Glutamatergic neuron (in vitro differentiated cells): ENCODE data around the gene CCR7. TPM values are rescaled to one million over a fixed set of nuclear protein-coding genes. Genes with fewer than 3 reads are reported as not detected.
"Not testable (repeated sequence)": the region's sequence is repeated elsewhere in the genome, so short reads cannot be mapped to it uniquely, and the experiment has no call there.

Source experiments
- DNase-seq: peaks from one replicate; pipeline ENCODE4 v3.0.0; 2022
- H3K27ac Mint-ChIP-seq: one replicate; pipeline ENCODE4 v1.8.0; 2020; ENCODE audit warnings: mild to moderate bottlenecking, mixed read lengths, inconsistent platforms; ENCODE audit not compliant: unreplicated experiment
- H3K27me3 Mint-ChIP-seq: one replicate; pipeline ENCODE4 v1.8.0; 2020; ENCODE audit warnings: mild to moderate bottlenecking, moderate library complexity, mixed read lengths, inconsistent platforms; ENCODE audit not compliant: unreplicated experiment
- H3K36me3 Mint-ChIP-seq: one replicate; pipeline ENCODE4 v1.8.0; 2020; ENCODE audit warnings: mild to moderate bottlenecking, mixed read lengths, inconsistent platforms; ENCODE audit not compliant: unreplicated experiment
- H3K4me1 Mint-ChIP-seq: one replicate; pipeline ENCODE4 v1.8.0; 2020; ENCODE audit warnings: mild to moderate bottlenecking, low read depth, mixed read lengths, inconsistent platforms; ENCODE audit not compliant: unreplicated experiment
- H3K4me3 Mint-ChIP-seq: one replicate; pipeline ENCODE4 v1.8.0; 2020; ENCODE audit warnings: mild to moderate bottlenecking, mixed read lengths, inconsistent platforms; ENCODE audit not compliant: unreplicated experiment
- H3K9me3 Mint-ChIP-seq: one replicate; pipeline ENCODE4 v1.8.0; 2020; ENCODE audit warnings: mild to moderate bottlenecking, moderate library complexity, mixed read lengths, inconsistent platforms; ENCODE audit not compliant: unreplicated experiment
- CTCF ChIP-seq: fragments of 200-600 bp; sonication (generic); IDR thresholded peaks from one replicate; pipeline ENCODE4 v1.5.0; 2021; ENCODE audit not compliant: partially characterized antibody, unreplicated experiment
- total RNA-seq: library from RNA; stranded (reverse); fragmentation: NEBNext Ultra II Directional; extraction: Animal tissue kit (Norgen Biotek cat#: 25700); gene quantifications from one replicate; pipeline ENCODE4 v1.2.1, GENCODE V29; 2021; ENCODE audit not compliant: unreplicated experiment

The CCR7 gene
- total RNA-seq, 1 donor from 2014 or later = not detected

- no peak for TF ChIP-seq CTCF
- H3K27me3 Mint-ChIP-seq = peaks cover 7% of the 10 kb centered on the region
- peaks cover 2% of the 10 kb centered on the region for H3K4me1 Mint-ChIP-seq
- no peak overlapping the region for H3K4me3 Mint-ChIP-seq
- H3K9me3 Mint-ChIP-seq = no peaks in the 10 kb centered on the region
- H3K27ac Mint-ChIP-seq = no peak overlapping the region
- H3K36me3 Mint-ChIP-seq = no peaks in the 10 kb centered on the region
- no peak for DNase-seq
Observed at GRCh38 chr17:40596261-40596919, 31.1 kb upstream of the CCR7 start.

GRCh38 chr17:40590742-40591141 lies 25.5 kb upstream of the CCR7 start:
- H3K27me3 Mint-ChIP-seq = peaks cover 2% of the 10 kb centered on the region
- H3K36me3 Mint-ChIP-seq = no peaks in the 10 kb centered on the region
- TF ChIP-seq CTCF = no peak
- no peak overlapping the region for H3K4me3 Mint-ChIP-seq
- no peaks in the 10 kb centered on the region for H3K4me1 Mint-ChIP-seq
- no peak overlapping the region for H3K27ac Mint-ChIP-seq
- no peak for DNase-seq
- peaks cover 2% of the 10 kb centered on the region for H3K9me3 Mint-ChIP-seq

GRCh38 chr17:40588552-40588951 lies 23.3 kb upstream of the CCR7 start:
- Mint-ChIP-seq H3K4me1 (no peaks in the 10 kb centered on the region), H3K9me3 (peaks cover 9% of the 10 kb centered on the region), H3K27me3 (peaks cover 2% of the 10 kb centered on the region), H3K36me3 (no peaks in the 10 kb centered on the region), H3K4me3 (no peak overlapping the region), H3K27ac (no peak overlapping the region)
- no peak for DNase-seq
- TF ChIP-seq CTCF = no peak

GRCh38 chr17:40586264-40586663 lies 21.0 kb upstream of the CCR7 start:
- H3K9me3 Mint-ChIP-seq, H3K27me3 Mint-ChIP-seq, H3K36me3 Mint-ChIP-seq, H3K4me3 Mint-ChIP-seq, H3K4me1 Mint-ChIP-seq, H3K27ac Mint-ChIP-seq, DNase-seq: not testable (repeated sequence)

- not testable (repeated sequence) for H3K9me3 Mint-ChIP-seq, H3K36me3 Mint-ChIP-seq, H3K4me1 Mint-ChIP-seq, H3K27ac Mint-ChIP-seq, H3K27me3 Mint-ChIP-seq, DNase-seq, H3K4me3 Mint-ChIP-seq
Observed at GRCh38 chr17:40584950-40585349, 19.7 kb upstream of the CCR7 start.

GRCh38 chr17:40582328-40582901 lies 17.1 kb upstream of the CCR7 start:
- no peak for TF ChIP-seq CTCF
- no peaks in the 10 kb centered on the region for H3K4me1 Mint-ChIP-seq
- no peak overlapping the region for H3K27ac Mint-ChIP-seq
- H3K27me3 Mint-ChIP-seq = peaks cover 2% of the 10 kb centered on the region
- no peak for DNase-seq
- H3K4me3 Mint-ChIP-seq = no peak overlapping the region
- no peaks in the 10 kb centered on the region for H3K36me3 Mint-ChIP-seq
- peaks cover 7% of the 10 kb centered on the region for H3K9me3 Mint-ChIP-seq
